IMR-90 (cell line): ENCODE measurements around the gene PIK3R3. TPM values are rescaled to one million over a fixed set of nuclear protein-coding genes. Genes with fewer than 3 reads are reported as not detected.

Experiments
- ATAC-seq: fragments of 200-7000 bp; cut with Tn5 transposase; 2 replicates; pipeline ENCODE4 v1.9.1; 2020; ENCODE audit warnings: low read depth, mild to moderate bottlenecking, moderate library complexity
- BruUV-seq: library from RNA; stranded (reverse); fragments of 400-500 nt; replicated peaks from 2 replicates; lab custom pipeline; 2021; lab: Mats Ljungman, UMichigan
- CTCF ChIA-PET: fragments of 300-600 bp; formaldehyde crosslinking; extraction: SDS; loops from one replicate; lab custom pipeline; 2021; ENCODE audit warnings: antibody characterized with exemption; lab: Yijun Ruan, JAX
- POLR2A ChIA-PET: fragments of 300-600 bp; sonication (Branson Sonifier 250); formaldehyde crosslinking; loops from one replicate; lab custom pipeline; 2022; ENCODE audit warnings: antibody characterized with exemption; ENCODE audit not compliant: unreplicated experiment; lab: Charles Lee
- DNase-seq: peaks from one replicate; pipeline ENCODE4 v3.0.0; 2013
- H2AFZ ChIP-seq: replicated peaks from 2 replicates; pipeline ENCODE3; 2013; ENCODE audit warnings: low read length, mild to moderate bottlenecking; ENCODE audit not compliant: poor library complexity
- H2AK5ac ChIP-seq: 2 replicates; pipeline ENCODE4 v1.6.1; 2013; ENCODE audit warnings: low read depth, low read length, inconsistent platforms
- H2AK9ac ChIP-seq: replicated peaks from 2 replicates; pipeline ENCODE3; 2013; ENCODE audit warnings: mild to moderate bottlenecking, low read depth, low read length, moderate library complexity; ENCODE audit not compliant: poor library complexity
- H2BK120ac ChIP-seq: 2 replicates; pipeline ENCODE4 v1.6.1; 2013; ENCODE audit warnings: low read depth, low read length, inconsistent platforms
- H2BK15ac ChIP-seq: 3 replicates; pipeline ENCODE4 v1.6.1; 2013; ENCODE audit warnings: low read depth, low read length, inconsistent platforms
- H2BK20ac ChIP-seq: 2 replicates; pipeline ENCODE4 v1.6.1; 2013; ENCODE audit warnings: low read depth, mild to moderate bottlenecking, inconsistent platforms, low read length, moderate library complexity
- H2BK5ac ChIP-seq: 2 replicates; pipeline ENCODE4 v1.6.1; 2013; ENCODE audit warnings: mild to moderate bottlenecking, low read depth, low read length, inconsistent platforms; ENCODE audit not compliant: poor library complexity, severe bottlenecking
- H3K14ac ChIP-seq: replicated peaks from 2 replicates; pipeline ENCODE4 v1.6.1; 2013; ENCODE audit warnings: low read depth, low read length, inconsistent platforms
- H3K18ac ChIP-seq: 2 replicates; pipeline ENCODE4 v1.6.1; 2013; ENCODE audit warnings: low read depth, low read length, control low read depth
- H3K23ac ChIP-seq: 2 replicates; pipeline ENCODE4 v1.6.1; 2013; ENCODE audit warnings: low read depth, low read length, inconsistent platforms
- H3K27ac ChIP-seq: 2 replicates; pipeline ENCODE4 v1.5.1; 2013; ENCODE audit warnings: mild to moderate bottlenecking, control low read depth, low read length; ENCODE audit not compliant: insufficient read depth
- H3K27me3 ChIP-seq: 2 replicates; pipeline ENCODE4 v1.6.1; 2013; ENCODE audit warnings: low read length; ENCODE audit not compliant: control insufficient read depth, insufficient read depth
- H3K36me3 ChIP-seq: 2 replicates; pipeline ENCODE4 v1.6.1; 2013; ENCODE audit warnings: low read length, mixed read lengths; ENCODE audit not compliant: control insufficient read depth, insufficient read depth
- H3K4ac ChIP-seq: 2 replicates; pipeline ENCODE4 v1.6.1; 2013; ENCODE audit warnings: low read depth, low read length, inconsistent platforms
- H3K4me1 ChIP-seq: 2 replicates; pipeline ENCODE4 v1.6.1; 2013; ENCODE audit warnings: low read length, mixed read lengths; ENCODE audit not compliant: control insufficient read depth, insufficient read depth
- H3K4me2 ChIP-seq: 2 replicates; pipeline ENCODE4 v1.6.1; 2013; ENCODE audit warnings: low read depth, mild to moderate bottlenecking, control low read depth, low read length, moderate library complexity
- H3K4me3 ChIP-seq: 2 replicates; pipeline ENCODE4 v1.5.1; 2013; ENCODE audit warnings: low read depth, mild to moderate bottlenecking, control low read depth, low read length, moderate library complexity; ENCODE audit not compliant: insufficient read depth
- H3K56ac ChIP-seq: 2 replicates; pipeline ENCODE4 v1.6.1; 2013; ENCODE audit warnings: low read length, inconsistent platforms; ENCODE audit not compliant: insufficient read depth; ENCODE audit errors: extremely low read depth
- H3K79me1 ChIP-seq, 2 experiments: 2 replicates each; pipeline ENCODE4 v1.6.1; 2013; ENCODE audit warnings: low read length in 2 of 2, inconsistent platforms in 1 of 2, low read depth in 1 of 2
- H3K9ac ChIP-seq: 2 replicates; pipeline ENCODE4 v1.6.1; 2013; ENCODE audit warnings: low read depth, low read length, control low read depth
- H3K9me1 ChIP-seq: 2 replicates; pipeline ENCODE4 v1.6.1; 2013; ENCODE audit warnings: low read length, inconsistent platforms; ENCODE audit not compliant: insufficient read depth
- H3K9me3 ChIP-seq: 2 replicates; pipeline ENCODE4 v1.6.1; 2013; ENCODE audit warnings: low read length; ENCODE audit not compliant: control insufficient read depth, insufficient read depth
- H4K20me1 ChIP-seq: 2 replicates; pipeline ENCODE4 v1.6.1; 2013; ENCODE audit warnings: low read length, inconsistent platforms; ENCODE audit not compliant: insufficient read depth
- H4K5ac ChIP-seq: 2 replicates; pipeline ENCODE4 v1.6.1; 2013; ENCODE audit warnings: mild to moderate bottlenecking, low read depth, low read length, control low read depth
- H4K8ac ChIP-seq, 2 experiments: 2 replicates each; pipeline ENCODE4 v1.6.1; 2013; ENCODE audit warnings: low read depth in 2 of 2, low read length in 2 of 2, control low read depth in 1 of 2, inconsistent platforms in 1 of 2
- H4K91ac ChIP-seq: 2 replicates; pipeline ENCODE4 v1.6.1; 2013; ENCODE audit warnings: low read depth, low read length, inconsistent platforms; ENCODE audit not compliant: insufficient read depth
- MAFK ChIP-seq: IDR thresholded peaks from 2 replicates; pipeline ENCODE4 v1.6.1; 2012; ENCODE audit warnings: low read depth, low read length, improper control_type of control experiment
- NFE2L2 ChIP-seq: fragments of 150-350 bp; IDR thresholded peaks from 2 replicates; pipeline ENCODE4 v1.6.1; 2016; ENCODE audit warnings: low read depth, mild to moderate bottlenecking, low read length
- RFX5 ChIP-seq: IDR thresholded peaks from 2 replicates; pipeline ENCODE4 v1.8.0; 2012; ENCODE audit warnings: low read depth, mild to moderate bottlenecking, low read length, moderate library complexity
- WGBS, 2 experiments: methylation state at CpG; one replicate each; pipeline versions ENCODE4 v1.1.5 to v1.1.7; 2013; ENCODE audit warnings: missing lambda C conversion rate in 2 of 2; ENCODE audit not compliant: insufficient read length in 1 of 2; ENCODE audit errors: extremely low coverage in 2 of 2; 5-methylcytosine and 5-hydroxymethylcytosine counted together
- dilution Hi-C: fragments of 300-500 bp; cut with HindIII; formaldehyde crosslinking; loops from one replicate; pipeline ENCODE4 v1.14.3; 2018; ENCODE audit warnings: low sequenced_read_pairs; ENCODE audit not compliant: unreplicated experiment
- in situ Hi-C: fragments of 300-500 bp; cut with MboI; formaldehyde crosslinking; loops from 3 replicates; pipeline ENCODE4 v1.14.3; 2019; ENCODE audit warnings: low sequenced_read_pairs, inconsistent platforms, mixed read lengths
- intact Hi-C: fragments of 100-400 bp; cut with micrococcal nuclease; formaldehyde crosslinking; loops from 2 replicates; pipeline ENCODE4 v1.10.0; 2022
- polyA plus RNA-seq, 3 experiments: library from polyadenylated mRNA; depleted of rRNA; stranded (reverse); fragments of >200 nt; gene quantifications; 2 replicates each; pipeline ENCODE4 v1.2.3, GENCODE V29; 2012; ENCODE audit warnings: low replicate concordance in 1 of 3
- total RNA-seq: library from RNA; depleted of rRNA; stranded (reverse); fragments of >200 nt; gene quantifications from 2 replicates; pipeline ENCODE4 v1.2.3, GENCODE V29; 2012

The PIK3R3 gene
- total and polyA plus RNA-seq, 2 of the 4 experiments (the other 2 are of a cell fraction) = 5.3 to 9.9 TPM

DNA sequence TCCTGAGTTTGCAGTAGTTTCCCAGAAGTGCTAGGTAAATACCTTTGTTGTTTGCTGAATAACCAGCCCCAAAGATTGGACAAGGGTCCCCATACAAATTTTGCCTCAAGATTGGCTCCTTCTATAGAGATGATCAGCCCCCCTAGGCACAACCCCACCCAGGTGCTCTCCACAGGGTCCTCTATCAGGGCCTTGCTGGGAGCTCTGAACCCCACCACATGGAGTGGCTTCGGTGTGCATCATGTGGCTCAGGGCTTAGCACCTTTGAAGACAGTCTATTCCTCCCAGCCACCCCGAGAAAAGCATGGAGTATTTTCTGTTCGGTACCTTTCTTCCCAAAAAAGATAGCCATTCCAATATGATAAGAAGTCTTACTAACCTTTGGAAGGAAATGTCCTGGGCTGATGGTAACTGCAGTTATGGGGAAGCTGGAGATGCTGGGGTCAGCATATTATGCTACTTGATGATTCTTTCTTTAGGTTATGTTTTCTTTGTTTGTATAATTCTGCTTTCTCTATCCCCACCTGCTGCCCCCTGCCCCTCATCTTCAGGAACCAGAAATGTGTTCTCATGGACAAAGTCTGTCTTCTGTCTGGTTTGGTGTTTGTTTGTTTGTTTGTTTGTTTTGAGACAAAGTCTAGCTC, 37.5 kb upstream of the PIK3R3 start:
- Histone ChIP-seq H2BK15ac (no peak overlapping the region), H3K9ac (no peak overlapping the region), H3K9me3 (no peaks in the 10 kb centered on the region), H3K23ac (no peak overlapping the region), H3K18ac (no peak overlapping the region), H3K79me1 (no peaks in the 10 kb centered on the region), H2AK5ac (no peak overlapping the region), H4K5ac (no peak overlapping the region), H3K9me1 (peaks cover 5% of the 10 kb centered on the region), H2AK9ac (no peak overlapping the region), H3K4me1 (peaks cover 5% of the 10 kb centered on the region), H2AFZ (no peak overlapping the region), H3K27me3 (peaks cover 32% of the 10 kb centered on the region), H3K4me2 (no peak overlapping the region), H3K27ac (no peak overlapping the region), H3K14ac (no peak overlapping the region), H3K56ac (no peak overlapping the region), H3K36me3 (no peaks in the 10 kb centered on the region), H4K91ac (no peak overlapping the region), H2BK5ac (no peak overlapping the region), H4K20me1 (no peaks in the 10 kb centered on the region), H3K4ac (no peak overlapping the region), H3K4me3 (no peak overlapping the region), H4K8ac (no peak overlapping the region), H2BK120ac (no peak overlapping the region), H2BK20ac (no peak overlapping the region)
- ATAC-seq (no peak), DNase-seq (no peak)
- CTCF ChIA-PET = interaction anchor here (0.6 kb wide), 2 partner anchors 12 to 75 kb away, joined by 3 read pairs; no protein-coding TSS in a partner anchor
- intact Hi-C loops = no loop called here
- no TSS peak for BruUV-seq
- no CpG with 5 or more reads among the region's 3 CpGs for WGBS, 2 experiments
- TF ChIP-seq NFE2L2 = no peak
- no peak for TF ChIP-seq RFX5
- TF ChIP-seq MAFK = 0 out of 2 replicates have a peak, but pooled peaks have one; percentile 37
- dilution Hi-C loops = no loop called here
- in situ Hi-C loops = no loop called here
- POLR2A ChIA-PET = no interaction called here
